IMR-90 (cell line): ENCODE results near the gene DUOX2.

ENCODE experiments used
- BHLHE40 ChIP-seq: fragments of 150-350 bp; IDR thresholded peaks from 2 replicates; pipeline ENCODE4 v1.6.1; 2016; ENCODE audit warnings: mild to moderate bottlenecking, low read depth, low read length
- CEBPB ChIP-seq: IDR thresholded peaks from 2 replicates; pipeline ENCODE4 v1.6.1; 2012; ENCODE audit warnings: low read depth, low read length, improper control_type of control experiment
- CTCF ChIP-seq: conservative IDR thresholded peaks from 2 replicates; pipeline ENCODE4 v1.5.1; 2012; ENCODE audit warnings: mild to moderate bottlenecking, low read depth, low read length, improper control_type of control experiment
- FOS ChIP-seq: fragments of 150-350 bp; IDR thresholded peaks from 2 replicates; pipeline ENCODE4 v1.6.1; 2016; ENCODE audit warnings: low read depth, low read length
- MAZ ChIP-seq: IDR thresholded peaks from 2 replicates; pipeline ENCODE4 v1.6.1; 2012; ENCODE audit warnings: low read depth, mild to moderate bottlenecking, low read length, improper control_type of control experiment, moderate library complexity, borderline replicate concordance
- MXI1 ChIP-seq: IDR thresholded peaks from 2 replicates; pipeline ENCODE4 v1.6.1; 2012; ENCODE audit warnings: low read depth, mild to moderate bottlenecking, low read length, moderate library complexity, borderline replicate concordance
- NFE2L2 ChIP-seq: fragments of 150-350 bp; IDR thresholded peaks from 2 replicates; pipeline ENCODE4 v1.6.1; 2016; ENCODE audit warnings: low read depth, mild to moderate bottlenecking, low read length
- POLR2A ChIP-seq: IDR thresholded peaks from 2 replicates; pipeline ENCODE4 v1.6.1; 2012; ENCODE audit warnings: mild to moderate bottlenecking, low read depth, low read length
- RAD21 ChIP-seq: IDR thresholded peaks from 2 replicates; pipeline ENCODE4 v1.6.1; 2012; ENCODE audit warnings: low read length, improper control_type of control experiment
- RCOR1 ChIP-seq: IDR thresholded peaks from 2 replicates; pipeline ENCODE4 v1.6.1; 2012; ENCODE audit warnings: mild to moderate bottlenecking, low read length, improper control_type of control experiment; ENCODE audit not compliant: insufficient replicate concordance

DNA sequence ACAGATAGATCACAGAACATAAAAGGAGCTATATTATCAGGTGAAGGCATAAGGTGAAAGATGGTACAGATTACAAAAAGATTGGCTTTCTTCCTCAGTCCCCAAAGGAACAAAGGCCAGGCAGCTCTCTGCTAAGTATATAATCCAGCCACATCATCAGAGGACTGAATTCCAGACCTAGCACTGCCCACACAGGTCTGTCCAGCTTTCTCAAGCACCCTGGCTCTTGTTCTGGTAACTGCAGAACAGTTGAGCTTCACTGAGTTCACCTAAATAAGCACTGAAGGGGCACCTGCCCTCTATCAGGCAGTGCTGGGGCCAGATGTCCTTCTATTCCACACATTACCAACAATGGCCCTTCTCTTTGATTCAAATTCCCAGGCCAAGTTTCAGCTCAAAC is 9.4 kb upstream of the DUOX2 start:
- TF ChIP-seq CTCF (no peak), MAZ (no peak), POLR2A (no peak), BHLHE40 (no peak), CEBPB (no peak), NFE2L2 (no peak), MXI1 (no peak), FOS (no peak), RAD21 (no peak), RCOR1 (no peak)
